BE2C (cell line): ENCODE results near the gene CDH4.
A peak's percentile ranks its signal among the peaks of the same experiment; 100 is the strongest.

Experiments used
- DNase-seq: peaks from one replicate; pipeline ENCODE4 v3.0.0-alpha.2; 2020
- H3K27me3 ChIP-seq: fragments of 250-450 bp; sonication (Bioruptor Pico); 2 replicates; pipeline ENCODE4 v1.5.1; 2020; ENCODE audit warnings: mild to moderate bottlenecking
- H3K36me3 ChIP-seq: fragments of 250-450 bp; sonication (Bioruptor Pico); 2 replicates; pipeline ENCODE4 v1.5.1; 2020; ENCODE audit warnings: mild to moderate bottlenecking
- H3K4me1 ChIP-seq: fragments of 250-450 bp; sonication (Bioruptor Pico); 2 replicates; pipeline ENCODE4 v1.5.1; 2020
- H3K4me3 ChIP-seq: 2 replicates; pipeline ENCODE4 v1.5.1; 2011; ENCODE audit warnings: low read depth, low read length
- H3K9me3 ChIP-seq: fragments of 250-450 bp; sonication (Bioruptor Pico); 2 replicates; pipeline ENCODE4 v1.5.1; 2020
- TF ChIP-seq, protein P1 (sequence below): IDR thresholded peaks from 2 replicates; pipeline ENCODE4 v1.5.1; 2012; ENCODE audit warnings: mild to moderate bottlenecking, low read depth, low read length

CDH4 gene

GRCh38 chr20:61254881-61255626 lies 3.0 kb downstream of the CDH4 start:
- Histone ChIP-seq H3K4me3 (no peak overlapping the region), H3K9me3 (no peaks in the 10 kb centered on the region), H3K4me1 (no peaks in the 10 kb centered on the region; the same call in 1 of the 2 replicates), H3K36me3 (no peaks in the 10 kb centered on the region), H3K27me3 (peaks cover 44% of the 10 kb centered on the region)
- TF ChIP-seq, protein P1, sequence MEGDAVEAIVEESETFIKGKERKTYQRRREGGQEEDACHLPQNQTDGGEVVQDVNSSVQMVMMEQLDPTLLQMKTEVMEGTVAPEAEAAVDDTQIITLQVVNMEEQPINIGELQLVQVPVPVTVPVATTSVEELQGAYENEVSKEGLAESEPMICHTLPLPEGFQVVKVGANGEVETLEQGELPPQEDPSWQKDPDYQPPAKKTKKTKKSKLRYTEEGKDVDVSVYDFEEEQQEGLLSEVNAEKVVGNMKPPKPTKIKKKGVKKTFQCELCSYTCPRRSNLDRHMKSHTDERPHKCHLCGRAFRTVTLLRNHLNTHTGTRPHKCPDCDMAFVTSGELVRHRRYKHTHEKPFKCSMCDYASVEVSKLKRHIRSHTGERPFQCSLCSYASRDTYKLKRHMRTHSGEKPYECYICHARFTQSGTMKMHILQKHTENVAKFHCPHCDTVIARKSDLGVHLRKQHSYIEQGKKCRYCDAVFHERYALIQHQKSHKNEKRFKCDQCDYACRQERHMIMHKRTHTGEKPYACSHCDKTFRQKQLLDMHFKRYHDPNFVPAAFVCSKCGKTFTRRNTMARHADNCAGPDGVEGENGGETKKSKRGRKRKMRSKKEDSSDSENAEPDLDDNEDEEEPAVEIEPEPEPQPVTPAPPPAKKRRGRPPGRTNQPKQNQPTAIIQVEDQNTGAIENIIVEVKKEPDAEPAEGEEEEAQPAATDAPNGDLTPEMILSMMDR = no peak
- DNase-seq = no peak

DNA sequence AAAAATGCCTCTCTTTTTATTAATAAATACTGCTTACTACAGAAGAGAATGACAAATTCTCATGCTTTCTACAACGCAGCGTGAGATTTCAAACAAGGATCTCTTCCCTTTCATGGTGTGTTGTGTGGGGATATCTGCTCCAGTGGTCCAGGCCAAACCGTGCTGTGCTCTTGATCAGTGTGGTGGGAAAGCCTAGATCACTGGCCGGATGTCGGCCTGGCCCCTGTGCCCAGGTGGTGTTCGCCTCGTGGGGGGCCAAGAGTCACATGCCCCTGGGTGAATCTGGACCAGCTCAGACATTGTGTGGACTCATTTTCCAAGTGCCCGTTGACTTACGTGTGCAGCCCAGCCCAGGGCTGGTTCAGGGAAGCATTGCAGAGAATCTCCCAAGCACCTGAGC lies 4.3 kb downstream of the CDH4 start:
- DNase-seq = no peak
- Histone ChIP-seq H3K36me3 (no peaks in the 10 kb centered on the region), H3K9me3 (no peaks in the 10 kb centered on the region), H3K27me3 (peaks cover 32% of the 10 kb centered on the region), H3K4me3 (no peak overlapping the region), H3K4me1 (no peaks in the 10 kb centered on the region; the same call in 1 of the 2 replicates)
- TF ChIP-seq, protein P1 = no peak

- Histone ChIP-seq H3K9me3 (no peaks in the 10 kb centered on the region), H3K4me3 (peak overlapping the region; percentile 41), H3K36me3 (no peaks in the 10 kb centered on the region), H3K27me3 (peaks cover 28% of the 10 kb centered on the region), H3K4me1 (no peaks in the 10 kb centered on the region; the same call in 1 of the 2 replicates)
- DNase-seq = no peak
- TF ChIP-seq, protein P1 = no peak
Measured at GRCh38 chr20:61256824-61257223, 4.8 kb downstream of the CDH4 start.

DNA sequence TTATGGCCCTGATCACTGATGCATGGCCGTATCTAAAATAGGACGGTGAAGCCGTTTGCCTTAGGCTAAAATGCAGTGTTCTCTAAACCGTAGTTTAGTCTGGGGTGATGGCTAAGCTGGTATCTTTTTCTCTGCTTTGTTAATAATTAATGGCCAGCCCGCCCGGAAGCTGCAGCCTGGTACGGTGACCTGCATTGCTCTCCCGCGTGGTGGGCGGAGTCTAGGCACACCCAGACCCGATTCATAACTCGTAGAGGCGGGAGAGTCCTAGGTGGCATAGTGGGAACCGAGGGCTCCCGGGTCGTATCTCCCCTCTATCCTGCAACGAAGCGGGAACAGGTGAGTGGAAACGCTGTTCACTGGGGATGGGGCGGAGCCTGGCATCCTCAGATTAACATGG lies 5.5 kb downstream of the CDH4 start:
- peaks cover 20% of the 10 kb centered on the region for H3K27me3 ChIP-seq
- TF ChIP-seq, protein P1 = no peak
- peak; percentile 60 for DNase-seq
- H3K4me3 ChIP-seq = peak overlapping the region; percentile 41
- H3K4me1 ChIP-seq = no peaks in the 10 kb centered on the region; the same call in 1 of the 2 replicates
- no peaks in the 10 kb centered on the region for H3K36me3 ChIP-seq
- H3K9me3 ChIP-seq = no peaks in the 10 kb centered on the region

- Histone ChIP-seq H3K27me3 (no peaks in the 10 kb centered on the region; the same call in 1 of the 2 replicates), H3K4me3 (no peak overlapping the region), H3K4me1 (no peaks in the 10 kb centered on the region; the same call in 1 of the 2 replicates), H3K9me3 (no peaks in the 10 kb centered on the region), H3K36me3 (no peaks in the 10 kb centered on the region)
- TF ChIP-seq, protein P1 = no peak
- DNase-seq = no peak
Measured at GRCh38 chr20:61259741-61260140, 7.7 kb downstream of the CDH4 start.

- TF ChIP-seq, protein P1 = no peak
- H3K4me3 ChIP-seq = no peak overlapping the region
- no peak for DNase-seq
- H3K27me3 ChIP-seq = no peaks in the 10 kb centered on the region
- H3K36me3 ChIP-seq = no peaks in the 10 kb centered on the region
- H3K9me3 ChIP-seq = no peaks in the 10 kb centered on the region
- H3K4me1 ChIP-seq = no peaks in the 10 kb centered on the region; the same call in 1 of the 2 replicates
Measured at GRCh38 chr20:61260905-61261304, 8.8 kb downstream of the CDH4 start.
